ENCODE results near the gene ZWINT.

The ZWINT gene, protein sequence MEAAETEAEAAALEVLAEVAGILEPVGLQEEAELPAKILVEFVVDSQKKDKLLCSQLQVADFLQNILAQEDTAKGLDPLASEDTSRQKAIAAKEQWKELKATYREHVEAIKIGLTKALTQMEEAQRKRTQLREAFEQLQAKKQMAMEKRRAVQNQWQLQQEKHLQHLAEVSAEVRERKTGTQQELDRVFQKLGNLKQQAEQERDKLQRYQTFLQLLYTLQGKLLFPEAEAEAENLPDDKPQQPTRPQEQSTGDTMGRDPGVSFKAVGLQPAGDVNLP

DNA sequence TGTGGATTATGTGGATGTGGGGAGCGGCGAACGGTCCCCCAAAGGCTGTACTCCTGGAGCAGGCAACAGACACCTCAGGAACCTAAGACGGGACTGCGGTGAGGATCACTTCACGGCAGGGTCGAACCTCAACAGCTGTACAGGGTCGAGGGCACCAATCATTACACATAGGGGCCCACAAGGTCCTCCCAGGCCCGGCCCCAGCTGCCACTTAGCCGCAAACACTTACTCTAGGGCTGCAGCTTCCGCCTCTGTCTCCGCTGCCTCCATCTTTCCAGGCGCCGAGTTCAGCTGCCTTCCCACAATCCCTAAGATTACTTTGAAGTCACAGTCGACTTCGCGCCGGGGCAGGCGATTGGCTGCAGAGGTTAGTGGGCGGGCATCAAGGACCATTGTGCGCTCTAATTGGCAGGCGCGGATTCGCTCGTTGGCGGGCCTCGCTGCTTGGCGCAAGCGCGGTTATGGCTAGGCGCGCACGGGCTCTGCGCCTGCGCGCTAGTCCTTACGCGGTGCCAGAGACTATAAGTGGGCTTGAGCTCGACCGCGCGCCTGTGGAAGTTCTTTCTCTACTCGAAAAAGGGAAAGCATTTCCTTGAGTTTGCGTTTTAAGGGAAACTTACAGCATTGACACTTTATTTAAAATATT is at the start of gene ZWINT:
Gene ZWINT, minus strand, starts transcription at position 293 of the 646 bp plus-strand sequence. Its CDS starts 23 bp downstream, at position 270.
- peak within 1 kb of the TSS; percentile 71 for H3K27ac ChIP-seq
- TF ChIP-seq, protein P1, sequence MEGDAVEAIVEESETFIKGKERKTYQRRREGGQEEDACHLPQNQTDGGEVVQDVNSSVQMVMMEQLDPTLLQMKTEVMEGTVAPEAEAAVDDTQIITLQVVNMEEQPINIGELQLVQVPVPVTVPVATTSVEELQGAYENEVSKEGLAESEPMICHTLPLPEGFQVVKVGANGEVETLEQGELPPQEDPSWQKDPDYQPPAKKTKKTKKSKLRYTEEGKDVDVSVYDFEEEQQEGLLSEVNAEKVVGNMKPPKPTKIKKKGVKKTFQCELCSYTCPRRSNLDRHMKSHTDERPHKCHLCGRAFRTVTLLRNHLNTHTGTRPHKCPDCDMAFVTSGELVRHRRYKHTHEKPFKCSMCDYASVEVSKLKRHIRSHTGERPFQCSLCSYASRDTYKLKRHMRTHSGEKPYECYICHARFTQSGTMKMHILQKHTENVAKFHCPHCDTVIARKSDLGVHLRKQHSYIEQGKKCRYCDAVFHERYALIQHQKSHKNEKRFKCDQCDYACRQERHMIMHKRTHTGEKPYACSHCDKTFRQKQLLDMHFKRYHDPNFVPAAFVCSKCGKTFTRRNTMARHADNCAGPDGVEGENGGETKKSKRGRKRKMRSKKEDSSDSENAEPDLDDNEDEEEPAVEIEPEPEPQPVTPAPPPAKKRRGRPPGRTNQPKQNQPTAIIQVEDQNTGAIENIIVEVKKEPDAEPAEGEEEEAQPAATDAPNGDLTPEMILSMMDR (conservative IDR thresholded peaks at IDR 0.05) = no peak

DNA sequence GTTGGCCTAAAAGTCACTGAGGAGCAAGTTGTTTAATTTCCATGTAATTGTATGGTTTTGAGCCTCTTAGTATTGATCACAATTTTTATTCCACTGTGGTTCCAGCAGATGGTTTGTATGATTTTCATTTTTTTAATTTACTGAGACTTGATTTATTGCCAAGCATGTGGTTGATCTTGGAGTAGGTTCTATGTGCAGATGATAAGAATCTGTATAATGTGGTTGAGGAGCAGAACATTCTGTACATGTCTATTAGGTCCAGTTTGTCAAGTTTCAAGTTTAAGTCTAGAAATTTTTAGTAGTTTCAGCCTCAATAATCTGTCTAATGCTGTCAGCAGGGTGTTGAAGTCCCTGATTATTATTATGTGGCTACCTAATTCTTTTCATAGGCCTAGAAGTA is 22.7 kb upstream of the ZWINT start:
- TF ChIP-seq, protein P1 (conservative IDR thresholded peaks at IDR 0.05) = no peak
- peak overlapping the region; percentile 53 for H3K27ac ChIP-seq

DNA sequence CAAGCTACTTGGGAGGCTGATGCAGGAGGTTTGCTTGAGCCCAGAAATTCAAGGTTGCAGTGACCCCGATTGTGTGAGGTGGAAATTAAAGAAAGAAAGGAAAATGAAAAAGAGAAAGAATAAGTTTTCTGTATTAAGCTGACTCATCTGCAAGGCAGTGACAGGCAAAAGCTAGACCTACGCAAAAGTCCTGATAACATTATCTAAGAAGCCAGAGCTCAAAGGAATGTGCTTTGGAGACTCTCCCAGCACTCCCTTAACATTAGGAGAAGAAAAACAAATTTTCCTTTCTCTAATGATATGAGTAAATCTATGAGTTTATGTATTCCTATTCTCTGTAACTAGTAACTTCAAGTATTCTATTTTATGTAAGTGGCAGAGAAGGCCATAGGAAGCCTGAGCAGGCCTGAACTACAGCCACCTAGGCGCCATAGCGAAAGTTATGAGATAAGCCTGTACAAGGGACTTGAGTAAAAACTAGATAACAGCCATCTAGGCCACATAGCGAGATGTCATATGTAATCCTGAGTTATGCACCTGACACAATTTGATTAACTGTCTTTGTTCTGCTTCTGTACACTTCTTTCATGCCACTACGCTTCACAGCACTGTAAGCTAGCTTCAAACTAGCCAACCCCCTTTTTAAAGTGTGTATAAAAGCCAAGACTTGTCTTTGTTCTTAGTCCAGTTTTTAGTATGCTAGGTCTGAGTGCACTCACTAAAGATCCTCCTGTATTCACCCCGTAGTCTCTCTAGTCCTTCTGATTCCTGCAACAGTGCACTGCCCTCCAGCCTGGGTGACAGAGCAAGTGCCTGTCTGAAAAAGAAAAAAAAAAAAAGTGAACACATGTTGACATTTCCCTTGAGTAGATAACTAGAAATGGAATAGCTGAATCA is 9.4 kb upstream of the ZWINT start:
- H3K27ac ChIP-seq = no peak overlapping the region
- TF ChIP-seq, protein P1 (conservative IDR thresholded peaks at IDR 0.05) = no peak

DNA sequence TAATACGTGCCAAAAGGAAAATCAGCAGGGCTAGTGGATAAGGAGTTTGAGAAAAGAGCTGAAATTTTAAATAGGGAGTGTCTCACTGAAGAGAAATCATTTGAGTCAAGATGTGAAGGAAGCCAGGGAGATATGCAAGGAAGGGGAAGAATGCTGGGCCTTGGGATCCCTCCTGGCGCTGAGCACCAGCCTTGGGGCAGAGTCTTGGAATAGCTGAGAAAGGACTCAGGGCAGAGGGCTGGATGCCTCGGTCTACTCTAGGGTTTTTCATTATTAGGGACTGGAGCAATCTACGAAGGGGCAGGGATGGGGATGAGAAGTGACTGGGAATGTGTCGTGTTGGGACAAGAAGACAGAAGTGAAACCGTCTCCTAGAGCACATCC is 484 bp downstream of the ZWINT start:
- peak overlapping the region; percentile 71; the same call in 1 of the 2 replicates for H3K27ac ChIP-seq
- TF ChIP-seq, protein P1 (conservative IDR thresholded peaks at IDR 0.05) = no peak

DNA sequence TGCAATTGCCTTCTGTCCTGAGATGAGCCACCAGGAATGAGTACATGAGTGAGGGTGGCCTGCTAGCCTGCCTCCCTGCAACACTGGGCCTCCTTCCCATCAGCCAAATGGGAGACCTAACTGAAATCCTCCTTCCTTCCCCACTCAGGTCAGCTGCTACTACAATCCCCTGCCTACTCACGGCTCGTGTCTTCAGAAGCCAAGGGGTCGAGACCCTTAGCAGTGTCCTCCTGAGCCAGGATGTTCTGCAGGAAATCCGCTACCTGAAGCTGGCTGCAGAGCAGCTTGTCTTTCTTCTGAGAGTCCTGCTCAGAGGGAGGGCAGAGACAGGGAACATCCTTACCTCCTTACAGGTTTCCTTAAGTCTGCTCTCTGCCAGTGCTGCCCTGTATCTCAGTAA is 1.2 kb downstream of the ZWINT start:
- TF ChIP-seq, protein P1 (conservative IDR thresholded peaks at IDR 0.05) = no peak
- H3K27ac ChIP-seq = no peak overlapping the region

DNA sequence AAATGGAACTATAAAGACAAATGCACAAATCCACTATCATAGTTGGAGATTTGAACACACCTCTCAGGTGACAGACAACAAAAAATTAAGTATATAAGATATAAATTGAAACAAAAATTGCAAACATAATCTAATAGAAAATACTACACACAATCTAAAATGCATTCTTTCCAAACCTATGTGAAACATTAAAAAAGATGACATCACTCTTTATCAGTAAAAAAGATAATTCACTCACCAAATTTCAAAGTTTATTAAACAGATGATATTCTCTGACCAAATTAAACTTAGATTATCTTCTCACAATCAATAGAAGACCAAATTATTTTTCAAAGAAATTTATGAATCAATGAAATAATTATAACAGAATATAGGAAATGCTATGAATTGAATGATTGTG is 4.0 kb downstream of the ZWINT start:
- TF ChIP-seq, protein P1 (conservative IDR thresholded peaks at IDR 0.05) = no peak
- no peak overlapping the region for H3K27ac ChIP-seq
